Thyroid gland (tissue), 4 donors: ENCODE measurements around the gene ATXN7L2. TPM values are rescaled to one million over a fixed set of nuclear protein-coding genes. Genes with fewer than 3 reads are reported as not detected.
"Not testable (repeated sequence)": the region's sequence is repeated elsewhere in the genome, so short reads cannot be mapped to it uniquely, and the experiment has no call there.

Experiments used
- DNase-seq, 2 donors: peaks; one replicate each; pipeline ENCODE4 v3.0.0-alpha.2; 2019
- H3K27ac ChIP-seq, 3 donors: fragments of 200-600 bp; sonication (generic); 1 replicate in 2 of 3; 2 replicates in 1 of 3; pipeline ENCODE4 v1.5.1; 2016 to 2019; ENCODE audit warnings: mild to moderate bottlenecking in 1 of 3, moderate library complexity in 1 of 3
- H3K27me3 ChIP-seq: fragments of 200-600 bp; sonication (generic); one replicate; pipeline ENCODE4 v1.5.1; 2019
- H3K36me3 ChIP-seq, 2 donors: fragments of 200-600 bp; sonication (generic); one replicate each; pipeline ENCODE4 v1.5.1; 2016 to 2019
- H3K4me1 ChIP-seq, 2 donors: fragments of 200-600 bp; sonication (generic); one replicate each; pipeline ENCODE4 v1.5.1; 2017 to 2019
- H3K4me3 ChIP-seq, 3 donors: fragments of 200-600 bp; sonication (generic); replicated peaks in 1 of 3; 1 replicate in 2 of 3; 2 replicates in 1 of 3; pipeline ENCODE4 v1.5.1; 2016; ENCODE audit warnings: mild to moderate bottlenecking in 1 of 3
- H3K9me3 ChIP-seq: fragments of 200-600 bp; sonication (generic); one replicate; pipeline ENCODE4 v1.5.1; 2017
- POLR2A ChIP-seq, 2 donors: fragments of 450-650 bp; IDR thresholded peaks; one replicate each; pipeline ENCODE4 v1.6.1; 2017; ENCODE audit warnings: antibody characterized with exemption in 2 of 2, mild to moderate bottlenecking in 2 of 2, moderate library complexity in 1 of 2
- WGBS, 2 donors: methylation state at CpG; one replicate each; pipeline ENCODE4 v1.1.5; 2017; 5-methylcytosine and 5-hydroxymethylcytosine counted together
- intact Hi-C: fragments of 100-400 bp; cut with DNase I; formaldehyde crosslinking; loops from one replicate; pipeline ENCODE4 v1.15.1; 2023
- total RNA-seq, 4 donors: library from RNA; depleted of rRNA; stranded (reverse); fragments of >200 nt; gene quantifications; one replicate each; pipeline ENCODE4 v1.2.3, GENCODE V29; 2016
- TF ChIP-seq, protein P1 (sequence below), 6 experiments: fragments of 200-600 bp in 3 of 6; fragments of 450-650 bp in 3 of 6; sonication (generic) in 3 of 6; IDR thresholded peaks; one replicate each; pipeline ENCODE4 v1.5.1; 2016 to 2019; ENCODE audit warnings: antibody characterized with exemption in 6 of 6, mild to moderate bottlenecking in 2 of 6, inconsistent platforms in 1 of 6, moderate library complexity in 1 of 6

ATXN7L2 gene
- total RNA-seq, 4 donors from 2014 or later = 5.8 to 11.7 (median 8.4) TPM

DNA sequence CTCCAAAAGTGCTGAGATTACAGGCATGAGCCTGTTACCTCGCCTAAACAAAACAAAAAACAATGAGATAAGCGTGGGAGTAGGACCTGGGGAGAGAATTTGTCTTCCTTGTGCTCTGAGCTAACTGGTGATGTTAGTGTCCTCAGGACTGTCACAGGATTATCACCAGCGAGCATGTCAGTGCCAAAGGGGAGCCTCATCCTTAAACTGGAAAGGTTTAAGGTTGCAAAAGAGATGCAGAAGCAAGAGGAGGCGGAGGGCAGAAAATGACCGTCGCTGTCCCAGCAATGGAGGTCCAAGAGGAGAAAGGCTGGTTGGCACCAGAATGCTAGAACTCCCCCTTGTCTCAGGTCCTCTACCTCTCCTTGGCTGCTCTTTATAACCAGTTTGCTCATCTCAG, 13.5 kb upstream of the ATXN7L2 start:
- Histone ChIP-seq H3K4me3 (no peak overlapping the region), H3K36me3 (no peaks in the 10 kb centered on the region), H3K9me3 (no peaks in the 10 kb centered on the region), H3K27ac (no peak overlapping the region), H3K4me1 (peaks cover 13 to 15% of the 10 kb centered on the region in 2 donors), H3K27me3 (no peaks in the 10 kb centered on the region)
- intact Hi-C loops = no loop called here
- no peak for DNase-seq
- TF ChIP-seq, protein P1, sequence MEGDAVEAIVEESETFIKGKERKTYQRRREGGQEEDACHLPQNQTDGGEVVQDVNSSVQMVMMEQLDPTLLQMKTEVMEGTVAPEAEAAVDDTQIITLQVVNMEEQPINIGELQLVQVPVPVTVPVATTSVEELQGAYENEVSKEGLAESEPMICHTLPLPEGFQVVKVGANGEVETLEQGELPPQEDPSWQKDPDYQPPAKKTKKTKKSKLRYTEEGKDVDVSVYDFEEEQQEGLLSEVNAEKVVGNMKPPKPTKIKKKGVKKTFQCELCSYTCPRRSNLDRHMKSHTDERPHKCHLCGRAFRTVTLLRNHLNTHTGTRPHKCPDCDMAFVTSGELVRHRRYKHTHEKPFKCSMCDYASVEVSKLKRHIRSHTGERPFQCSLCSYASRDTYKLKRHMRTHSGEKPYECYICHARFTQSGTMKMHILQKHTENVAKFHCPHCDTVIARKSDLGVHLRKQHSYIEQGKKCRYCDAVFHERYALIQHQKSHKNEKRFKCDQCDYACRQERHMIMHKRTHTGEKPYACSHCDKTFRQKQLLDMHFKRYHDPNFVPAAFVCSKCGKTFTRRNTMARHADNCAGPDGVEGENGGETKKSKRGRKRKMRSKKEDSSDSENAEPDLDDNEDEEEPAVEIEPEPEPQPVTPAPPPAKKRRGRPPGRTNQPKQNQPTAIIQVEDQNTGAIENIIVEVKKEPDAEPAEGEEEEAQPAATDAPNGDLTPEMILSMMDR (IDR thresholded peaks at IDR 0.05) = no peak
- TF ChIP-seq POLR2A (IDR thresholded peaks at IDR 0.05) = no peak
- WGBS, 2 donors = 67 to 72% methylated on average over 6 of the region's 6 CpGs

DNA sequence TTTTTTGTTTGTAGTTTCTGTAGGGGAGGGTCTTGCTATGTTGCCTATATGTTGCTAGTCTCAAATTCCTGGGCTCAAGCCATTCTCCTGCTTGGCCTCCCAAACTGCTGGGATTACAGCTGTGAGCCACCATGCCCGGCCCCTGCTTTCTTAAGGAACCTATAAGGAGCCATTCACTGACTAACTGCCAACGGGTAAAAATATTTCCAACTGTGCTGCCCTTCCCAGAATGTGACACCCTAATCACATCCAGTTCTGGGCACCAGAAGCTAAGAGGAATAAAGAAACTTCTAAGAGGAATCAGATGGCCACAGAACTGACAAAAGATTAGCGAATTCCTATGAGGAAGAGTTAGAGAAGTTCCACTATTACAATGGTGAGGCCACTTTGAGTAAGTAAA, 10.9 kb upstream of the ATXN7L2 start:
- no peaks in the 10 kb centered on the region for H3K9me3 ChIP-seq
- no peaks in the 10 kb centered on the region for H3K27me3 ChIP-seq
- intact Hi-C loops = no loop called here
- peaks cover 0 to under 1% of the 10 kb centered on the region in 2 donors for H3K4me1 ChIP-seq
- no peak overlapping the region for H3K4me3 ChIP-seq
- WGBS, 2 donors = 53 to 55% methylated on average over 3 of the region's 3 CpGs
- DNase-seq = no peak
- no peaks in the 10 kb centered on the region for H3K36me3 ChIP-seq
- TF ChIP-seq POLR2A (IDR thresholded peaks at IDR 0.05) = no peak
- TF ChIP-seq, protein P1 (IDR thresholded peaks at IDR 0.05) = no peak
- no peak overlapping the region for H3K27ac ChIP-seq

DNA sequence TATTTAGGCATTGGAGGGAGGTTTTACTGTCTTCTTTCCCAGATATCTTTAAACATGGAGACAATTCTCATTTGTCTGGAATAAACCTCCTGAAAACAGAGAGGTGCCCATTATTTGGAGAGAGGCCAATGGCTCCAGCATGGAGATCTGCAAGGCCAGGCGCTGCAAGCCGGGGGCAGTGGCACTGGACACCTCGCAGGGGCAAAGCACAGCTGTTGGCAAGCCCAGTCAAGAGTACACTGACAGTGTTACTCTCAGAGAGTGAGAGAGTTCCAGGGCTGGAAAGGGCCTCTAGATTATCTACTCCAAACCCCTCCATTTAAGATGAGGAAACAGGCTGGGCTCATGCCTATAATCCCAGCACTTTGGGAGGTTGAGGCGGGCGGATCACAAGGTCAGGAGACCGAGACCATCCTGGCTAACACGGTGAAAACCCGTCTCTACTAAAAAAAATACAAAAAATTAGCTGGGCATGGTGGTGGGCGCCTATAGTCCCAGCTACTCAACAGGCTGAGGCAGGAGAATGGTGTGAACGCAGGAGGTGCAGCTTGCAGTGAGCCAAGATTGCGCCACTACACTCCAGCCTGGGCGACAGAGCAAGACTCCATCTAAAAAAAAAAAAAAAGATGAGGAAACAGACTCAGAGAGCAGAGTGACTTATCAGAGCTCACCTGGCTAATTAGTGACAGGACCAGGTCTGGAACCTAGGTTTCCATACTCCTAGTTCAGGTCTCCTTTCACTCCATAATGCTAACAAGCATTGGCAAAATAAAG, 10.2 kb upstream of the ATXN7L2 start:
- H3K36me3 ChIP-seq, H3K4me3 ChIP-seq, H3K27me3 ChIP-seq, DNase-seq, H3K4me1 ChIP-seq, H3K9me3 ChIP-seq, intact Hi-C loops, H3K27ac ChIP-seq: not testable (repeated sequence)
- WGBS, 2 donors = 82 to 91% methylated on average over 9 to 12 of the region's 12 CpGs

DNA sequence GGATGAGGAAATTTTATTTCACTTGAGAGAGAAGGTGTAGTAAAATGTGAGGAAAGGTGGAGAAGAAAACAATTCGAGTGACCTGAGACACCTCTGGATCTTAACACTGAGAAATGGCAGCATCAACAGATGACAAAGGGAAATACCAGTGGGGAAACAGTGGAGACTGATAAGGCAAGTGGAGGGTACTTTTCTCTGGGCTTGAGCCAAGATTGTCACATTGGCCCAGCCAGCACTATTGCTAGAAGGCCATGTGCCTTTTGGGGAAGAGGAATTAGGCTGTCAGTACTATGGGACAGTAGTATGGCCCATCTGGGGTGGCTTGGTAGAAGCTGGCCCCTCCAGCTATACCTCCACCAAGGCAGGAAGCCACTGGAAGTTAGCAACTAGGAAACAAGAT, 9.0 kb upstream of the ATXN7L2 start:
- no peak for DNase-seq
- no peak for TF ChIP-seq POLR2A (IDR thresholded peaks at IDR 0.05)
- TF ChIP-seq, protein P1 (IDR thresholded peaks at IDR 0.05) = no peak
- Histone ChIP-seq H3K4me3 (no peak overlapping the region), H3K27me3 (no peaks in the 10 kb centered on the region), H3K4me1 (no peaks in the 10 kb centered on the region), H3K9me3 (no peaks in the 10 kb centered on the region), H3K27ac (no peak overlapping the region), H3K36me3 (no peaks in the 10 kb centered on the region)
- intact Hi-C loops = no loop called here
- 74 to 85% methylated on average over 1 of the region's 1 CpG for WGBS, 2 donors

DNA sequence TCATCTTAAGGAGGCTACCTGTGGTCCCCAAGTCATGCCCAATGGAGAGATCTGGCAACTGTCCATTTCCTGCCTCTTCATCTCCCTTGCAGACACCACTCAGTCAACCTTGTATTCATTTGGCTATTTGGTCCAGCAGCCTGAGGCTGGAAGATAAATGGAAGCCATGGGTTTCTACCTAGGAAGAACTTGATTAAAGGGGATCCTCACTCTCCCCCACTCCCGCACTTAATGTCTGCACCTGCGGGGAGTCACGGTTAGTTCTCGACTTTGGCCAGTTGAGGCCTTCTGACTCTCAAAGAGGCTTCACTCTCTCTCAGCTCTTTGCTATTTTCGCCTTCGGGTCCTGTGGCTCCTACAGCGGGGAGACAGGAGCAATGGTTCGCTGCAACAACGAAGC, 8.4 kb upstream of the ATXN7L2 start:
- intact Hi-C loops = no loop called here

More for the DNA sequence above, 8.4 kb upstream of the ATXN7L2 start:
- 86 to 87% methylated on average over 9 of the region's 9 CpGs for WGBS, 2 donors
- Histone ChIP-seq H3K27ac (no peak overlapping the region), H3K4me3 (no peak overlapping the region), H3K9me3 (no peaks in the 10 kb centered on the region), H3K4me1 (no peaks in the 10 kb centered on the region), H3K36me3 (no peaks in the 10 kb centered on the region), H3K27me3 (no peaks in the 10 kb centered on the region)
- no peak for DNase-seq
- no peak for TF ChIP-seq POLR2A (IDR thresholded peaks at IDR 0.05)
- TF ChIP-seq, protein P1 (IDR thresholded peaks at IDR 0.05) = no peak
